Cardiac fibroblast (primary cell): Measurements from ENCODE around the gene FAM174B.

ENCODE experiments used
- DNase-seq, 2 donors: peaks; one replicate each; pipeline versions ENCODE4 v3.0.0 to v3.0.0-alpha.2; 2010; ENCODE audit warnings: low read depth in 2 of 2
- H3K4me3 ChIP-seq, 2 donors: replicated peaks in 1 of 2; 1 replicate in 1 of 2; 2 replicates in 1 of 2; pipeline ENCODE4 v1.5.1; 2011; ENCODE audit warnings: low read depth in 2 of 2, low read length in 2 of 2, mild to moderate bottlenecking in 2 of 2, moderate library complexity in 1 of 2
- TF ChIP-seq, protein P1 (sequence below): IDR thresholded peaks from one replicate; pipeline ENCODE4 v1.5.1; 2011; ENCODE audit warnings: low read depth, mild to moderate bottlenecking, low read length, inconsistent platforms

FAM174B gene

GRCh38 chr15:92655178-92655995 lies at the start of gene FAM174B:
Gene FAM174B, minus strand, starts transcription at chr15:92655775.
- TF ChIP-seq, protein P1, sequence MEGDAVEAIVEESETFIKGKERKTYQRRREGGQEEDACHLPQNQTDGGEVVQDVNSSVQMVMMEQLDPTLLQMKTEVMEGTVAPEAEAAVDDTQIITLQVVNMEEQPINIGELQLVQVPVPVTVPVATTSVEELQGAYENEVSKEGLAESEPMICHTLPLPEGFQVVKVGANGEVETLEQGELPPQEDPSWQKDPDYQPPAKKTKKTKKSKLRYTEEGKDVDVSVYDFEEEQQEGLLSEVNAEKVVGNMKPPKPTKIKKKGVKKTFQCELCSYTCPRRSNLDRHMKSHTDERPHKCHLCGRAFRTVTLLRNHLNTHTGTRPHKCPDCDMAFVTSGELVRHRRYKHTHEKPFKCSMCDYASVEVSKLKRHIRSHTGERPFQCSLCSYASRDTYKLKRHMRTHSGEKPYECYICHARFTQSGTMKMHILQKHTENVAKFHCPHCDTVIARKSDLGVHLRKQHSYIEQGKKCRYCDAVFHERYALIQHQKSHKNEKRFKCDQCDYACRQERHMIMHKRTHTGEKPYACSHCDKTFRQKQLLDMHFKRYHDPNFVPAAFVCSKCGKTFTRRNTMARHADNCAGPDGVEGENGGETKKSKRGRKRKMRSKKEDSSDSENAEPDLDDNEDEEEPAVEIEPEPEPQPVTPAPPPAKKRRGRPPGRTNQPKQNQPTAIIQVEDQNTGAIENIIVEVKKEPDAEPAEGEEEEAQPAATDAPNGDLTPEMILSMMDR, result no peak
- peak in 1 of 2 donors; percentile 39 for DNase-seq
- peak within 1 kb of the TSS; percentile 29 to 42 for H3K4me3 ChIP-seq

DNA sequence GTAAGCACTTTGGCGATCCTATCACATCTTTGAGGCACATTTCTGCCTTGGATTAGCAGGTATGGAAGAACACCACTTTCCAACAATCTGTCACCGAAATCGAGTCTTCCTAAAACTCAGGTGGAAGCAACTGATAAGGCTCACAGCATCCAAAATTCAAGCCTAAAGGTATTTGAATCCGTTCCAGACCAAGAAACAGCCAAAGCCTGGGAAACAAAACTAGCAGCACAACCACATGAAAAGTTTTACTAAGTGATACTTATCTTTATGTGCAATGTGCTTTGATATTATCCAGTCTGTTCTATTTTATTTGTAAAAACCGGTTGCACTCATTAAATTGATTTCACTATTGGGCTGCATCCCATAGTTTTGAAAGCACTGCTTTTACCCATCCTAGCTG lies 40.5 kb upstream of the FAM174B start:
- no peak overlapping the region for H3K4me3 ChIP-seq
- TF ChIP-seq, protein P1, result no peak
- DNase-seq, result no peak

DNA sequence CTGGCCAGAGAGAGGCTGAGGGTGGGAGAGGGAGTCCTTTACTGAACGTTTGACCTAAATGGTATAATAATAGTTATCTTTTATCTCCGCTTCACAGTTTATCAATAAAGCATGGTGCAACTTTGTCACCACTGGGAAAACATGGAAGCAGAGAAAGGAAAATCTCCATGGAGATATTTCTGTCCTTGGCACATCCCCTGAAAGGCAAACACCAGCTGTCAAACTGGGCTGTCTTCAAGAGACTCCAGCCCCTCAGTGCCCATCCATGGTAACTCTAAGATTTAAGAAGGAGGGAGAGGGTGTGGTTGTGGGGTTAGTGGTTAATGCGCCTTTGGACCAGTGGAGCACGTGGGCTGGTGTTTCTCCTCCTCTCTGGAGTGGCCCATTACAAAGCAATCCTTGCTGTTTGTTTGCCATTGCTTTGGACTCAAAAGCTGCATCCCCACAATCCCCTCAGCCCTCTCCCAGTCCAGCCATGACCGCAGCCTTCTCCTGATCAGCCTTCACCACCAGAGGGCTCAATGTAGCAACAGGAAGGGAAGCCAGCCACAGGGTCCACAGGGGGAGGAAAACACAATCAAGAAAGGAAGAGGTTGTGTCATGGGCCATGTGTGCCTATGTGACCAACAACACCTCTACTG lies 38.2 kb upstream of the FAM174B start:
- H3K4me3 ChIP-seq, result no peak overlapping the region
- peak; percentile 12 to 40 for DNase-seq
- TF ChIP-seq, protein P1, result peak; percentile 22

GRCh38 chr15:92690395-92690794 lies 34.8 kb upstream of the FAM174B start:
- TF ChIP-seq, protein P1, result no peak
- no peak for DNase-seq
- H3K4me3 ChIP-seq, result no peak overlapping the region

- DNase-seq, result no peak
- H3K4me3 ChIP-seq, result no peak overlapping the region
- TF ChIP-seq, protein P1, result no peak
Measured at GRCh38 chr15:92687746-92688145, 32.2 kb upstream of the FAM174B start.

DNA sequence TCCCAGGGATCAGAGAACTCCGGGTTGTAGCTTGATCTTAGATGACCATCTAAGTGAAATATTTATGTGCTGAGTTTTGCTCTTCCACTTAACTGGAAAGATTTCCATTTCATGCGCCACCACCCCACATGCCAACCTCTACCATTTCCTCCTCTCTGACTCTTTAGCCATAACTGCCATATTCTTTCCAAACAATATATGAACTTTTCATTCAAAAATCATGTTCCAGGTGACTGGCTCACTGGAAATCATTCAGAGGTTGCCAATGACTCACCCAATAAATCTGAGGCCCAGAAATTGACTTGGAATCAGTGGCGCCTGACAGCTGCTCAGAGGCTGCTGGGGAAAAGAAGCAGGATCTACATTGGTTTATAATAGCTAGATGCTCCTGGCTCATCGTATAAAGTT lies 31.6 kb upstream of the FAM174B start:
- DNase-seq, result no peak
- TF ChIP-seq, protein P1, result no peak
- no peak overlapping the region for H3K4me3 ChIP-seq
